ENCODE data around the gene PAK6.
A peak's percentile ranks its signal among the peaks of the same experiment; 100 is the strongest.

Gene PAK6

GRCh38 chr15:40238532-40239403, at the start of gene PAK6:
TSS of gene PAK6 (plus strand) at chr15:40239063. CDS start at chr15:40264786, 25,723 bp downstream.
- peak in 24 of 51 donors; percentile 19 to 85 (median 49) for DNase-seq

DNA sequence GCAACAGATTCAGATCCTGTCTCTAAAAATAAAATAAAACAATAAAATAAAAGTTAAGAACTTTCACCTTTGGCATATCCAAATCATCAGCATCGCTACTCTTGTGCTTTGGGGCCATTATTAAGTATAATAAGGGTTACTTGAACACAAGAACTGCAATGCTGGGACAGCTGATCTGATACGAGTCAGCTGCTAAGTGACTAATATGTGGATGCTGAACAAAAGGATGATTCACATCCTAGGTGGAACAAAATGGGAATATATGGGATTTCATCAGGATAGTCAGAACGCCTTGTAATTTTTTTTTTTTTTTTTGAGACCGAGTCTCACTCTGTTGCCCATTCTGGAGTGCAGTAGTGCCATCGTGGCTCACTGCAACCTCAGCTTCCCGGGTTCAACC, 48.3 kb upstream of the PAK6 start:
- no peak for DNase-seq

DNA sequence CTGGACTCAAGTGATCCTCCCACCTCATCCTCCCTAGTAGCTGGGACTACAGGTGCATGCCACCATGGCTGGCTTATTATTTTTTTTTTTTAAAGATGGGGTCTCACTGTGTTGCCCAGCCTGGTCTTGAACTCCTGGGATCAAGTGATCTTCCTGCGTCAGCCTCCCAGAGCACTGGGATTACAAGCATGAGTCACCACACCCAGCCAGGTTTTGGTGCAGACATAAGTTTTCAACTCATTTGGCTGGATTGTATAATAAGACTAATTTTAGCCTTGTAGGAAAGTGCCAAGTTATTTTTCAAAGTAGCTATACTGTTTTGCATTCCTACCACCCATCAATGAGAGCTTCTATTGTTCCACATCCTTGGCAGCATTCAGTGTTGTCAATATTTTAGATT, 45.9 kb upstream of the PAK6 start:
- DNase-seq, result peak in 2 of 51 donors; percentile 5 to 9

GRCh38 chr15:40197434-40197833, 41.4 kb upstream of the PAK6 start:
- DNase-seq, result no peak

DNA sequence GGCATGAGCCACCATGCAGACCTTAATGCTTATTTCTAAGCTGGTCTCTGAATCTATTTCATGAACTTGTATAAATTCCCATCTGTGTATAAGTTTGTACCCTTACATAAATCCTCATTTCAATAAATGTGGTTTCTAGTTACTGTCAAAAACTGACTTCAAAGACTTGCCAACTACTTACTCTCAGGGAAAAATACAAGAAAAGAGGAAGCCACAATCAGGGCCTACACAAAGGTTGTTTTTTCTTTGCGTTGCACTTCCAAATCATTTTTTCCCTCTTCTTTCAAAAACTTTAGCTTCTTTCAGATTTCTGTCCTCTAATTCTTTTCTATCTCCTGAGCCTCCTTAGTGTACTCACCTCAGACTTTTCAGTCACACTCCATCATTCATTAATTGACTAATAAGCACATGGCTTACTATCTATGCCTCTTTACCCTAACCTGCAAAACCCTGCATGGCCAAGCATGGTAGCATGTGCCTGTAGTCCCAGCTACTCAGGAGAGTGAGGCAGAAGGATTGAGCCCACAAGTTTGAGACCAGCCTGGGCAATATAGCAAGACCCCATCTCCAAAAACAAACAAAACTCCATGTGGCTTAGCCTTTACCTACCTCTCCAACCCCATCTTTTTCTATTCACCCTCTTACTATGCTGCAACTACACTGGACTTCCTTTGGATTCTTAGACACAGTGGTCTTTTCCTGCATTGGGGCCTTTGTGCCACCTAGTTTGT, 40.3 kb upstream of the PAK6 start:
- no peak for DNase-seq

DNA sequence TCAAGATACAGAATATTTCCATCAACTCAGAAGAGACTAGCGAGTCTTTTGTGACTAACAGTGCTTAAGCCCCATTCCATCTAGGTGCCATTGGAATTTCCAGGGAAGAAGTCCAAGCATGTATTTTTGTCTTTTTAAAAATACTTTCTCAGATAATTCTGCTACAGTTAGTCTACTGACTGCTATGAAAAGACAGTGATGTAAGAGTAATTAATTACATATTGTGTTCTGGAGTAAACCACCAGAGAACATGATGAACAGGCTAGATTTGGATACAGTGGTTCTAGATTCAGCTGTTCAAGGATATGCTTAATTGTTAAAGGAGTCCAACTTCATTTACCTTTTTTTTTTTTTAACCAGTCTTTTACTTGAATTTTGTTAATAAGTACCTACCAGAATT, 34.8 kb upstream of the PAK6 start:
- no peak for DNase-seq

DNA sequence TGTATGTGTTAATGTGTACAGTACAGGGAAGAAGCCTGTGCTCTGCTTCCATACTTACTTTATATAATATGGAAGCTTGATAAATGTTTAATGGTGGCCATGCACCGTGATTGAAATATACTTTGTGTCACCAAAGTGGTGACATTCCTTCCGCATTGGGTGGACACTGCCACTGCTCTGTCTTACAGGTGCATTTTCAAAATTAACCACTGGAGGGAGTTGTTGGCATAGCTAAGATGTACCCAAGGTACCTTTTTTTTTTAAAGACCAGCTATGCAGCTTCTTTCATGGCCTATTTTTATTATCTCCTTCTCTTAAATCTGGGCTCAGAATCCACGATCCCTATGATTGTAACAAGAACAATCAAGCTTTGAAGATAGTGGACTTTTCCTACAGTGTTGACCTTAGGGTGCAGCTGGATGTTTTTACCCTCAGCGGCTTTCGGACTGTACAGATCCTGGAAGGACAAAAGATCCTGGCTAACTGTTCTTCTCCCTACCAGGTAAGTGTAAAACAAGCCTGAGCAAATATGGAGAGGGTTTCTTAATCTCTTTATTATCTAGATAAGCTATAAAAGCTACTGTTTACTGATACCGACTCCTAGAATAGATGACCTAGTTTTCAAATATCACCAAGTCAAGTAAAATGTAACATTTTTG, 21.6 kb upstream of the PAK6 start:
- DNase-seq, result peak in 12 of 51 donors; percentile 1 to 65 (median 14)

- DNase-seq, result no peak
Observed at GRCh38 chr15:40219801-40220200, 19.1 kb upstream of the PAK6 start.

- DNase-seq, result no peak
Observed at GRCh38 chr15:40222131-40222530, 16.7 kb upstream of the PAK6 start.

DNA sequence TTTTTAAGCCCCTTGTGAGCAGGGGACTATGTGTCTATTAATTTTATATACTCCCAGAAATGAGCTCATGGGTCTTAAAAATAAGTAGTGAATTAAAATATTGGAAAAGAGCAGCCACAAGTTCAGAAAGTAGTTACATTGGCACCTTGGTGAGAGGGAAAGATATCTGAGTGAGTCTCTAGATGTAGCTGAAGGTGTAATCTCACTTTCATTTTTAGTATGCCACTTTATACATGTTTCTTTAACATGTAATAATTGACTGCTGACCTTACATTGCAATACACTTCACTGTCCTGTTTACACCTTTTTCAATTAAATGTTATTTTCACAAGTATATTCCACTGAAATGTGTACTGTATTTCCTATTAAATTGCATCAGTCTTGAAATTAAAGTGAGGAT, 12.1 kb upstream of the PAK6 start:
- no peak for DNase-seq

- no peak for DNase-seq
Observed at GRCh38 chr15:40229316-40229715, 9.5 kb upstream of the PAK6 start.

GRCh38 chr15:40229956-40230355, 8.9 kb upstream of the PAK6 start:
- DNase-seq, result no peak

DNA sequence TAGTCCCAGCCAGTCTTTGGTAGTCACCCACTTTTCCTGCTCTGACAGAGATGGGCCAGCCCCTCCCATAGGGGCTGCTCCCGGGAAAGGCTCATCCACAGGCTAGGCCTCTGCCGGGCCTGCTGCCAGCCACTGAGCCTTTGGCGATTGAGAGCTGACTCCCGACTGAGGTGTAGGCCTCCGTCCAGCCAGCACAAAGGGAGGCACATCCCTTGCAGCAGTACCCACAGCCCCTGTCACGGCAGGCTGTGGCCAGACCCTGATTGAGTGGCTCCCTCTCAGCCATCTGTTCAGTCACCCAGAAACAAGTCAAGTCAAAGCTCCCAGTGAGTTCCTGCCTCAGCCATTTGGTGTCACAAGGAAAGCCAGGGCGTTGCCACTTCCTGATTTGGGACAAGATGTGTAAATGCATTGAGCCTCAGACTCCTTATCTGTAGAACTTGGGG, 6.2 kb upstream of the PAK6 start:
- peak in 9 of 51 donors; percentile 7 to 34 (median 22) for DNase-seq

GRCh38 chr15:40233727-40234577, 4.9 kb upstream of the PAK6 start:
- DNase-seq, result no peak

GRCh38 chr15:40234783-40235182, 4.1 kb upstream of the PAK6 start:
- DNase-seq, result peak in 1 of 51 donors; percentile 14

- DNase-seq, result peak in 3 of 51 donors; percentile 18 to 25 (median 21)
Observed at GRCh38 chr15:40235201-40235885, 3.5 kb upstream of the PAK6 start.

DNA sequence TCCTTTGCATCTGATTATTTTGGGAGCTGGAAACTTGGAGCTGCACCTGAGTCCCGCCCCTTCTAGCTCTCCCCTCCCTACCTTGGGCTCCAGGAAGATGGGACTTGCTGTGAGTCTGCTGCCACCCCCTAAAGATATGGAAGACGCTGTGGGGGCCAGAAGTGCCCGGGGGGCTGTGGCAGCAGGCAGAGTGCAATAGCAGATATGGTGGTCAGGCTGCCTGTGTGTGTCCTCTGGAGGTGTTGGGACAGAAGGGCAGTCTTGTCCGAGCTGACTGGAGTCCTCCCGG, 485 bp downstream of the PAK6 start:
- DNase-seq, result no peak

DNA sequence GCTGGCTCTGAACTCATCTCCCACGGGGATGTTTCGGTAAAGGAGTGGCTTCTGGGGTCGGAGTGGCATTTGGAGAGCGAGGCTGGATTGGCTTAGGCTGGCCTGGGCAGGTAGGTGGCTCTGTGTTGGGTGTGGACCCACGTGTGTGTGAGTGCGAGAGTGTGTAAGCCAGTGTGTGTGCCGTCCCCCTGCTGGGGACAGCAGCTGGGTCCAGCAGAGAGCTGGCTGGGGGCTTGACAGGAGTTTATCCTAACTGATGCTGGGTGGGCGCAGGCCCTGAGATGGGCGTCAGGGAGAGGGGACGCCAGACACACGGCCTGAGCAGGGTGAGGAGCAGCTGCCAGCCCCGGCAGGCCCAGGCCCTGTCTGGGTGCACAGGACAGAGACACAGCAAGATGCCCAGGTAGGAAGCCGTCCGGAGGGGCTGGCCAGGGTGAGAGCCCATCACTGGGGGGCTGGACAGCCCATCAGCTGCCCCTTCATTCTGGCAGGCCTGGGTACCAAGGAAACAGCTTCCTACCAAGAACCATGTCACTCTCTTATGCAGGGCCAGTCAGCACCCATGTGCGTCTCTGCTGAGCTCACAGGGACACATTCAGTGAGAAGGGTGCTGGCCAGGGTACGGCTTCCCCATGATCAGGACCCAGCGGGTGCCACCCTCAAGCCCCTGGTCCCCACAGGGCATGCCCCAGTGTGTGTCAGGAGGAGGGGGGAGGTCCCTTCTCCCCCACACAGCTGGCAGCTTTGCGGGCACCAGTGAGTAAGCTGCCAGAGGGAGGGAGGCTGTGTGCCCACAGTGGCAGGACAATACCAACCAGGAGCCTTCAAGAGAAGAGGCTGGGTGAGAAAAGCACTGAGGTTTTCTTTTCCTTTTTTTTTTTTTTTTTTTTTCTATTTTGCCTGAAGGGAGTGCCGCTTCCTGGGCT, 1.1 kb downstream of the PAK6 start:
- peak in 9 of 51 donors; percentile 19 to 65 (median 40) for DNase-seq

- DNase-seq, result no peak
Observed at GRCh38 chr15:40240619-40241221, 1.9 kb downstream of the PAK6 start.

All from hypothalamus (tissue), 51 donors.